ENCODE measurements around the gene WDR70.

GRCh38 chr5:37663538-37663937, 284.4 kb downstream of the WDR70 start:
- TF ChIP-seq CTCF (IDR thresholded peaks at IDR 0.05): no peak
- no peak for TF ChIP-seq ZNF512 (CRISPR knock-in tag; IDR thresholded peaks at IDR 0.05; ENCODE audit: borderline replicate concordance)
- no peak for TF ChIP-seq JUN (CRISPR knock-in tag; IDR thresholded peaks at IDR 0.05)
- TF ChIP-seq ZNF232 (CRISPR knock-in tag; IDR thresholded peaks at IDR 0.05): no peak
- no peak for TF ChIP-seq HMGXB4 (CRISPR knock-in tag; IDR thresholded peaks at IDR 0.05)
- TF ChIP-seq MAX (CRISPR knock-in tag; IDR thresholded peaks at IDR 0.05): no peak
- no peak for TF ChIP-seq FOXK1 (CRISPR knock-in tag; IDR thresholded peaks at IDR 0.05)
- TF ChIP-seq AR (CRISPR knock-in tag; IDR thresholded peaks at IDR 0.05): no peak
- TF ChIP-seq NR3C1 (CRISPR knock-in tag; conservative IDR thresholded peaks at IDR 0.05; ENCODE audit: low read depth): no peak
- TF ChIP-seq ZBTB21 (CRISPR knock-in tag; IDR thresholded peaks at IDR 0.05; ENCODE audit: borderline replicate concordance): no peak
- no peak for TF ChIP-seq ZNF138 (CRISPR knock-in tag; conservative IDR thresholded peaks at IDR 0.05)
- no peak for TF ChIP-seq JAZF1 (CRISPR knock-in tag; IDR thresholded peaks at IDR 0.05)
- no peak for TF ChIP-seq SP1 (CRISPR knock-in tag; conservative IDR thresholded peaks at IDR 0.05)

All from WTC11 (cell line).